HAP-1 (cell line): ENCODE measurements around the gene ENPP4.

ENCODE experiments used
- DNase-seq, 2 experiments: peaks; one replicate each; pipeline ENCODE4 v3.0.0-alpha.2; 2016 to 2020; ENCODE audit warnings: low spot score in 2 of 2
- H3K27me3 ChIP-seq: fragments of 250-450 bp; sonication (Bioruptor Pico); 2 replicates; pipeline ENCODE4 v1.5.1; 2020; ENCODE audit warnings: low read depth, mild to moderate bottlenecking, moderate library complexity
- H3K36me3 ChIP-seq: fragments of 250-450 bp; sonication (Bioruptor Pico); replicated peaks from 2 replicates; pipeline ENCODE4 v1.5.1; 2020; ENCODE audit warnings: mild to moderate bottlenecking
- H3K4me1 ChIP-seq: fragments of 250-450 bp; sonication (Bioruptor Pico); 2 replicates; pipeline ENCODE4 v1.5.1; 2020; ENCODE audit warnings: mild to moderate bottlenecking
- H3K4me3 ChIP-seq: fragments of 250-450 bp; sonication (Bioruptor Pico); 2 replicates; pipeline ENCODE4 v1.5.1; 2020; ENCODE audit warnings: mild to moderate bottlenecking, moderate library complexity
- H3K9me3 ChIP-seq: fragments of 250-450 bp; sonication (Bioruptor Pico); 2 replicates; pipeline ENCODE4 v1.5.1; 2020; ENCODE audit warnings: mild to moderate bottlenecking, moderate library complexity
- in situ Hi-C: fragments of 300-500 bp; cut with MboI; formaldehyde crosslinking; loops from 3 replicates; pipeline ENCODE4 v1.14.3; 2020; ENCODE audit warnings: low sequenced_read_pairs, inconsistent platforms, mixed read lengths

The ENPP4 gene

GRCh38 chr6:46191961-46192360 is 62.2 kb downstream of the ENPP4 start:
- no peaks in the 10 kb centered on the region for H3K36me3 ChIP-seq
- H3K4me3 ChIP-seq, result no peak overlapping the region
- H3K27me3 ChIP-seq, result no peaks in the 10 kb centered on the region; the same call in 1 of the 2 replicates
- no peaks in the 10 kb centered on the region for H3K9me3 ChIP-seq
- in situ Hi-C loops, result no loop called here
- H3K4me1 ChIP-seq, result no peaks in the 10 kb centered on the region
- no peak for DNase-seq
